GM23338 (cell line): ENCODE results near the gene TMEM43. TPM values are rescaled to one million over a fixed set of nuclear protein-coding genes. Genes with fewer than 3 reads are reported as not detected.

ENCODE experiments used
- ATAC-seq: fragments of 200-7000 bp; cut with Tn5 transposase; 3 replicates; pipeline ENCODE4 v1.9.1; 2020
- DNase-seq: peaks from one replicate; pipeline ENCODE4 v3.0.0-alpha.2; 2015; ENCODE audit warnings: low spot score
- H2AFZ ChIP-seq: fragments of 200-600 bp; sonication (generic); 2 replicates; pipeline ENCODE4 v1.8.0; 2016; ENCODE audit warnings: antibody characterized with exemption, mild to moderate bottlenecking, moderate library complexity
- H3F3A ChIP-seq: fragments of 200-600 bp; sonication (generic); replicated peaks from 2 replicates; pipeline ENCODE4 v1.8.0; 2017; ENCODE audit warnings: antibody characterized with exemption, mixed run types, low read depth
- H3K27ac ChIP-seq: fragments of 200-600 bp; sonication (generic); 2 replicates; pipeline ENCODE4 v1.6.1; 2016; ENCODE audit warnings: low read depth
- H3K27me3 ChIP-seq: fragments of 200-600 bp; sonication (generic); 2 replicates; pipeline ENCODE4 v1.8.0; 2016; ENCODE audit warnings: mild to moderate bottlenecking, mixed run types, moderate library complexity; ENCODE audit not compliant: insufficient read depth
- H3K36me3 ChIP-seq: fragments of 200-600 bp; sonication (generic); 2 replicates; pipeline ENCODE4 v1.8.0; 2016; ENCODE audit warnings: mild to moderate bottlenecking; ENCODE audit not compliant: insufficient read depth
- H3K4me1 ChIP-seq: fragments of 200-600 bp; sonication (generic); 2 replicates; pipeline ENCODE4 v1.8.0; 2016; ENCODE audit warnings: mild to moderate bottlenecking, moderate library complexity; ENCODE audit not compliant: insufficient read depth
- H3K4me2 ChIP-seq: fragments of 200-600 bp; sonication (generic); 2 replicates; pipeline ENCODE4 v1.7.1; 2017; ENCODE audit warnings: mixed run types
- H3K4me3 ChIP-seq: fragments of 200-600 bp; sonication (generic); 2 replicates; pipeline ENCODE4 v1.6.1; 2016; ENCODE audit warnings: mixed run types
- H3K79me2 ChIP-seq: fragments of 200-600 bp; sonication (generic); replicated peaks from 2 replicates; pipeline ENCODE4 v1.8.0; 2017; ENCODE audit warnings: mild to moderate bottlenecking; ENCODE audit not compliant: insufficient read depth
- H3K9me2 ChIP-seq: fragments of 200-600 bp; sonication (generic); 2 replicates; pipeline ENCODE4 v1.8.0; 2017; ENCODE audit not compliant: insufficient read depth
- H4K20me1 ChIP-seq: fragments of 200-600 bp; sonication (generic); replicated peaks from 2 replicates; pipeline ENCODE4 v1.8.0; 2017; ENCODE audit warnings: mild to moderate bottlenecking; ENCODE audit not compliant: insufficient read depth
- H3K27ac Mint-ChIP-seq: 2 replicates; pipeline ENCODE4 v1.8.0; 2020; ENCODE audit warnings: inconsistent platforms, mild to moderate bottlenecking, moderate library complexity, mixed read lengths
- H3K27me3 Mint-ChIP-seq: 3 replicates; pipeline ENCODE4 v1.8.0; 2022; ENCODE audit warnings: low read depth, mild to moderate bottlenecking, moderate library complexity, mixed read lengths, inconsistent platforms; ENCODE audit not compliant: insufficient read depth, poor library complexity
- H3K36me3 Mint-ChIP-seq: 3 replicates; pipeline ENCODE4 v1.8.0; 2021; ENCODE audit warnings: low read depth, mild to moderate bottlenecking, inconsistent platforms, moderate library complexity, mixed read lengths
- H3K4me1 Mint-ChIP-seq: 3 replicates; pipeline ENCODE4 v1.8.0; 2020; ENCODE audit warnings: mild to moderate bottlenecking, inconsistent platforms, mixed read lengths
- H3K4me3 Mint-ChIP-seq: 3 replicates; pipeline ENCODE4 v1.8.0; 2021; ENCODE audit warnings: moderate library complexity, mild to moderate bottlenecking, inconsistent platforms, mixed read lengths
- H3K9me3 Mint-ChIP-seq: 3 replicates; pipeline ENCODE4 v1.8.0; 2020; ENCODE audit warnings: moderate library complexity, mild to moderate bottlenecking, inconsistent platforms, mixed read lengths
- CREB1 ChIP-seq: fragments of 250-450 bp; sonication (Bioruptor Pico); IDR thresholded peaks from 2 replicates; pipeline ENCODE4 v1.5.0; 2020; ENCODE audit warnings: low read depth, mild to moderate bottlenecking, moderate library complexity
- EZH2 ChIP-seq: fragments of 200-600 bp; sonication (generic); IDR thresholded peaks from one replicate; pipeline ENCODE4 v1.8.0; 2017; ENCODE audit warnings: antibody characterized with exemption, mild to moderate bottlenecking, low read depth; ENCODE audit not compliant: unreplicated experiment
- EZH2phosphoT487 ChIP-seq: fragments of 200-600 bp; sonication (generic); IDR thresholded peaks from one replicate; pipeline ENCODE4 v1.8.1; 2018; ENCODE audit warnings: antibody characterized with exemption; ENCODE audit not compliant: unreplicated experiment
- JUNB ChIP-seq: IDR thresholded peaks from one replicate; pipeline ENCODE4 v1.6.1; 2016; ENCODE audit warnings: antibody characterized with exemption; ENCODE audit not compliant: unreplicated experiment
- NANOG ChIP-seq: IDR thresholded peaks from 2 replicates; pipeline ENCODE4 v1.6.1; 2016; ENCODE audit warnings: antibody characterized with exemption, borderline replicate concordance
- POLR2AphosphoS5 ChIP-seq: IDR thresholded peaks from 2 replicates; pipeline ENCODE4 v1.6.1; 2016; ENCODE audit warnings: antibody characterized with exemption, low read depth
- REST ChIP-seq: IDR thresholded peaks from one replicate; pipeline ENCODE4 v1.6.1; 2018; ENCODE audit warnings: antibody characterized with exemption; ENCODE audit not compliant: unreplicated experiment
- STAT1 ChIP-seq: IDR thresholded peaks from one replicate; pipeline ENCODE4 v1.6.1; 2016; ENCODE audit warnings: antibody characterized with exemption; ENCODE audit not compliant: unreplicated experiment
- ZNF114 ChIP-seq: fragments of 250-450 bp; sonication (Bioruptor Pico); IDR thresholded peaks from 2 replicates; pipeline ENCODE4 v1.5.0; 2020; ENCODE audit warnings: mild to moderate bottlenecking, moderate library complexity
- ZNF331 ChIP-seq: fragments of 250-450 bp; sonication (Bioruptor Pico); IDR thresholded peaks from 2 replicates; pipeline ENCODE4 v1.5.0; 2020; ENCODE audit warnings: low read depth, mild to moderate bottlenecking, moderate library complexity
- polyA plus RNA-seq: library from polyadenylated mRNA; unstranded; fragments of >200 nt; fragmentation: Nextera tagmentation; extraction: Ambion mirVana; gene quantifications from 2 replicates; pipeline ENCODE4 v1.2.1, GENCODE V29; 2016
- total RNA-seq: library from RNA; depleted of rRNA; stranded (reverse); fragments of >200 nt; shearing (Covaris generic); gene quantifications from 2 replicates; pipeline ENCODE4 v1.2.3, GENCODE V29; 2014
- TF ChIP-seq, protein P1 (sequence below): IDR thresholded peaks from 2 replicates; pipeline ENCODE4 v1.6.1; 2016; ENCODE audit warnings: antibody characterized with exemption
- TF ChIP-seq, protein P2 (sequence below), 2 experiments: fragments of 200-600 bp in 1 of 2; sonication (generic) in 1 of 2; conservative IDR thresholded peaks; 2 replicates each; pipeline versions ENCODE4 v1.5.1 to v1.6.1; 2016 to 2017; ENCODE audit warnings: antibody characterized with exemption in 2 of 2, low read depth in 2 of 2, mild to moderate bottlenecking in 2 of 2, moderate library complexity in 1 of 2

The TMEM43 gene
- total and polyA plus RNA-seq, 2 experiments from 2014 or later: 15.9 to 34.7 TPM

GRCh38 chr3:14169871-14170270, 45.0 kb downstream of the TMEM43 start (continued):
- TF ChIP-seq, protein P1, sequence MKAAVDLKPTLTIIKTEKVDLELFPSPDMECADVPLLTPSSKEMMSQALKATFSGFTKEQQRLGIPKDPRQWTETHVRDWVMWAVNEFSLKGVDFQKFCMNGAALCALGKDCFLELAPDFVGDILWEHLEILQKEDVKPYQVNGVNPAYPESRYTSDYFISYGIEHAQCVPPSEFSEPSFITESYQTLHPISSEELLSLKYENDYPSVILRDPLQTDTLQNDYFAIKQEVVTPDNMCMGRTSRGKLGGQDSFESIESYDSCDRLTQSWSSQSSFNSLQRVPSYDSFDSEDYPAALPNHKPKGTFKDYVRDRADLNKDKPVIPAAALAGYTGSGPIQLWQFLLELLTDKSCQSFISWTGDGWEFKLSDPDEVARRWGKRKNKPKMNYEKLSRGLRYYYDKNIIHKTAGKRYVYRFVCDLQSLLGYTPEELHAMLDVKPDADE: no peak
- TF ChIP-seq ZNF331 (no peak), REST (no peak), STAT1 (no peak)

GRCh38 chr3:14170531-14171159, 45.8 kb downstream of the TMEM43 start:
- DNase-seq (no peak), ATAC-seq (no peak)
- H3K9me2 ChIP-seq: no peaks in the 10 kb centered on the region
- no peak overlapping the region for H3K4me2 ChIP-seq
- no peaks in the 10 kb centered on the region for H3K4me1 ChIP-seq
- H3F3A ChIP-seq: no peaks in the 10 kb centered on the region
- no peak overlapping the region for H2AFZ ChIP-seq
- peaks cover 59% of the 10 kb centered on the region for H3K36me3 Mint-ChIP-seq
- peaks cover 2% of the 10 kb centered on the region for H3K27me3 Mint-ChIP-seq
- no peak overlapping the region for H3K4me3 Mint-ChIP-seq
- H3K79me2 ChIP-seq: peaks cover 19% of the 10 kb centered on the region
- no peaks in the 10 kb centered on the region for H3K27me3 ChIP-seq
- H3K4me1 Mint-ChIP-seq: peaks cover 6% of the 10 kb centered on the region
- no peak overlapping the region for H3K4me3 ChIP-seq
- H4K20me1 ChIP-seq: no peaks in the 10 kb centered on the region; the same call in 1 of the 2 replicates
- no peak overlapping the region for H3K27ac ChIP-seq
- H3K9me3 Mint-ChIP-seq: no peaks in the 10 kb centered on the region
- H3K36me3 ChIP-seq: peaks cover 42% of the 10 kb centered on the region
- no peak overlapping the region for H3K27ac Mint-ChIP-seq
- TF ChIP-seq REST: no peak
- TF ChIP-seq CREB1 (CRISPR knock-in tag): no peak
- no peak for TF ChIP-seq ZNF114 (CRISPR knock-in tag)
- TF ChIP-seq, protein P1: no peak
- TF ChIP-seq, protein P2, sequence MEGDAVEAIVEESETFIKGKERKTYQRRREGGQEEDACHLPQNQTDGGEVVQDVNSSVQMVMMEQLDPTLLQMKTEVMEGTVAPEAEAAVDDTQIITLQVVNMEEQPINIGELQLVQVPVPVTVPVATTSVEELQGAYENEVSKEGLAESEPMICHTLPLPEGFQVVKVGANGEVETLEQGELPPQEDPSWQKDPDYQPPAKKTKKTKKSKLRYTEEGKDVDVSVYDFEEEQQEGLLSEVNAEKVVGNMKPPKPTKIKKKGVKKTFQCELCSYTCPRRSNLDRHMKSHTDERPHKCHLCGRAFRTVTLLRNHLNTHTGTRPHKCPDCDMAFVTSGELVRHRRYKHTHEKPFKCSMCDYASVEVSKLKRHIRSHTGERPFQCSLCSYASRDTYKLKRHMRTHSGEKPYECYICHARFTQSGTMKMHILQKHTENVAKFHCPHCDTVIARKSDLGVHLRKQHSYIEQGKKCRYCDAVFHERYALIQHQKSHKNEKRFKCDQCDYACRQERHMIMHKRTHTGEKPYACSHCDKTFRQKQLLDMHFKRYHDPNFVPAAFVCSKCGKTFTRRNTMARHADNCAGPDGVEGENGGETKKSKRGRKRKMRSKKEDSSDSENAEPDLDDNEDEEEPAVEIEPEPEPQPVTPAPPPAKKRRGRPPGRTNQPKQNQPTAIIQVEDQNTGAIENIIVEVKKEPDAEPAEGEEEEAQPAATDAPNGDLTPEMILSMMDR (conservative IDR thresholded peaks at IDR 0.05; ENCODE audit: low read depth in 2 of 2): no peak
- no peak for TF ChIP-seq STAT1
- no peak for TF ChIP-seq JUNB
- TF ChIP-seq EZH2: no peak
- TF ChIP-seq NANOG: no peak
- no peak for TF ChIP-seq EZH2phosphoT487
- TF ChIP-seq ZNF331: no peak
- TF ChIP-seq POLR2AphosphoS5: no peak
